ENCODE data around the gene TMEM150C. TPM values are rescaled to one million over a fixed set of nuclear protein-coding genes. Genes with fewer than 3 reads are reported as not detected.

The TMEM150C gene
- total and polyA plus RNA-seq, 8 donors, result 0.45 to 8.4 (median 3.9) TPM; not detected in 1

DNA sequence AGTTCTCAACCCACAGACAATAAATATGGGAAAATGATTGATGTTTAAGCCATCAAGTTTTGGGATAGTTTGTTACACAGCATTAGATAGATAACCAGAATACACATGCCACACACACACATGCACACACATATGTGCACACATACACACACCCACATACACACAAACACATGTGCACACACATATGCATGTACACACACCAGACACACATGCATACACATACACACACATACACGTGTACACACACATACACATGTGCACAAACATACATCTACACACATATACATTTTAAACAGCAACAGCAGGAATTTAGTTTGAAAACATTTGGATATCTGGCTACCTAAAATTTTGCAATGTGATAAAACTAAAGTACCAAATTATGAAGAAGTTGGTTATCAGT, 42.7 kb upstream of the TMEM150C start:
- H3K9me3 ChIP-seq, result no peaks in the 10 kb centered on the region
- intact Hi-C loops (cut with DNase I; ENCODE audit: low total_unique reads), result no loop called here
- WGBS, 5 donors, result 86 to 97% (median 93%) methylated on average over 1 of the region's 1 CpG
- TF ChIP-seq POLR2A (IDR thresholded peaks at IDR 0.05) (no peak), EP300 (IDR thresholded peaks at IDR 0.05) (no peak), POLR2AphosphoS5 (IDR thresholded peaks at IDR 0.05) (no peak)
- TF ChIP-seq, protein P1, sequence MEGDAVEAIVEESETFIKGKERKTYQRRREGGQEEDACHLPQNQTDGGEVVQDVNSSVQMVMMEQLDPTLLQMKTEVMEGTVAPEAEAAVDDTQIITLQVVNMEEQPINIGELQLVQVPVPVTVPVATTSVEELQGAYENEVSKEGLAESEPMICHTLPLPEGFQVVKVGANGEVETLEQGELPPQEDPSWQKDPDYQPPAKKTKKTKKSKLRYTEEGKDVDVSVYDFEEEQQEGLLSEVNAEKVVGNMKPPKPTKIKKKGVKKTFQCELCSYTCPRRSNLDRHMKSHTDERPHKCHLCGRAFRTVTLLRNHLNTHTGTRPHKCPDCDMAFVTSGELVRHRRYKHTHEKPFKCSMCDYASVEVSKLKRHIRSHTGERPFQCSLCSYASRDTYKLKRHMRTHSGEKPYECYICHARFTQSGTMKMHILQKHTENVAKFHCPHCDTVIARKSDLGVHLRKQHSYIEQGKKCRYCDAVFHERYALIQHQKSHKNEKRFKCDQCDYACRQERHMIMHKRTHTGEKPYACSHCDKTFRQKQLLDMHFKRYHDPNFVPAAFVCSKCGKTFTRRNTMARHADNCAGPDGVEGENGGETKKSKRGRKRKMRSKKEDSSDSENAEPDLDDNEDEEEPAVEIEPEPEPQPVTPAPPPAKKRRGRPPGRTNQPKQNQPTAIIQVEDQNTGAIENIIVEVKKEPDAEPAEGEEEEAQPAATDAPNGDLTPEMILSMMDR (IDR thresholded peaks at IDR 0.05), result no peak
- no peak overlapping the region for H3K4me3 ChIP-seq
- no peaks in the 10 kb centered on the region for H3K4me1 ChIP-seq
- no peak overlapping the region for H3K27ac ChIP-seq
- no peak for DNase-seq
- no peaks in the 10 kb centered on the region for H3K36me3 ChIP-seq
- no peaks in the 10 kb centered on the region for H3K27me3 ChIP-seq

DNA sequence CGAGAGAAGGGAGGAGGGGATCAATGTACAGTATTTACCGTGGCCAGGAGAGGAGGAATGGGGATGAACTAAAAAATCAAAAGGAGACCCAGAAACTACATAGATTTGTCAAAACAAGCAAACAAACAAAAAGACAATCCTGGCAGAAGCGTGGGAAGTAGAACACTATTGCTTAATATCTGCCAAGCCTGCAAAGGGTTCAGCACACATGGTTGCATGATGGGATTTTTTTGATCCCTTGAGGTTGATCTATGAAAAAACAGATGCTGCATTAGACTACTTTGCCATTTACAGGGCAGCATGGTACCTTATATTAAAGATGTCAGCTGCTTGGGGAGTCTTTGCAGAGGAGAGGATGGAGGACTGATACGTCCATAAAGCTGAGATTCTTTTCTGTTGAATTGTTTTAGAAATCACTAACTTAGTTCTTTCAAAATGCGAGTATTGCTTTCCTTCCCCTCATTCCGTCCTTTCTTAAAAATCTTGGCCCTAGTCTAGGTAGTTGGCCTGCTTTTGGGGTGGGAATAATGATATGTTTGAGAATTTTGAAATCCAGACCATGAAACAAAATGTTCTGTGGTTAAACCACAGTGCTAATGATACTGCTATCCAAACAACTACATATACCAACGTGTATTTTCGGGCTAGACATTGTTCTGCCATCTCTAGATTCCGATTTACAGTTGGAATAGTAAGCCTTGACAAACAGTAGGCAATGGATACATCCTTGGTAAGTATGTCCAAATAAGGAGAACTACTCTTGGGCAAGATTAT, 39.6 kb upstream of the TMEM150C start:
- Histone ChIP-seq H3K27ac (no peak overlapping the region), H3K36me3 (no peaks in the 10 kb centered on the region), H3K9me3 (no peaks in the 10 kb centered on the region), H3K27me3 (no peaks in the 10 kb centered on the region), H3K4me3 (no peak overlapping the region), H3K4me1 (no peaks in the 10 kb centered on the region)
- TF ChIP-seq POLR2A (IDR thresholded peaks at IDR 0.05) (no peak), POLR2AphosphoS5 (IDR thresholded peaks at IDR 0.05) (no peak), EP300 (IDR thresholded peaks at IDR 0.05) (no peak)
- TF ChIP-seq, protein P1 (IDR thresholded peaks at IDR 0.05), result no peak
- DNase-seq, result no peak
- WGBS, 5 donors, result 80 to 88% (median 85%) methylated on average over 9 of the region's 9 CpGs
- intact Hi-C loops (cut with DNase I; ENCODE audit: low total_unique reads), result no loop called here

DNA sequence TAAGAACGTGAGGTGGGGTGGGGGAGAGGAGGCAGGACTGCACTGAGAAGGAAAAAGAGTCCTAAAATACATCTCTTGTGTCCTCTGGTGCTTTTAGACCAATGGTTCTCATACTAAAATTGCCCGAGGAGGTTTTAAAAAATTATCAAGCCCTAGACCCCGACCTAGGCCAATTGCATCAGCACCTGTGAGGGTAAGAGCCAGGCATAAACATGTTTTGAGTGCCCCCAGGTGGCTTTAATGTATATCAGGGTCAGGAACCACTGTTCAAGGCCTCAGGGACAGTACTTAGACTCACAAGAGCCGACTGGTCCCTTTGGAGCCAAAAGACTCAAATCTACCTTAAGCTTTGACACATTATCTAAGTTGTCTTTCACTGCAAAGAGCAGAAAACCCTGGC, 37.5 kb upstream of the TMEM150C start:
- Histone ChIP-seq H3K36me3 (no peaks in the 10 kb centered on the region), H3K4me1 (no peaks in the 10 kb centered on the region), H3K27ac (no peak overlapping the region), H3K4me3 (no peak overlapping the region), H3K9me3 (no peaks in the 10 kb centered on the region), H3K27me3 (no peaks in the 10 kb centered on the region)
- intact Hi-C loops (cut with DNase I; ENCODE audit: low total_unique reads), result no loop called here
- no peak for DNase-seq
- 58 to 71% (median 65%) methylated on average over 4 of the region's 4 CpGs for WGBS, 5 donors
- TF ChIP-seq EP300 (IDR thresholded peaks at IDR 0.05), result no peak
- TF ChIP-seq POLR2A (IDR thresholded peaks at IDR 0.05), result no peak
- TF ChIP-seq POLR2AphosphoS5 (IDR thresholded peaks at IDR 0.05), result no peak

DNA sequence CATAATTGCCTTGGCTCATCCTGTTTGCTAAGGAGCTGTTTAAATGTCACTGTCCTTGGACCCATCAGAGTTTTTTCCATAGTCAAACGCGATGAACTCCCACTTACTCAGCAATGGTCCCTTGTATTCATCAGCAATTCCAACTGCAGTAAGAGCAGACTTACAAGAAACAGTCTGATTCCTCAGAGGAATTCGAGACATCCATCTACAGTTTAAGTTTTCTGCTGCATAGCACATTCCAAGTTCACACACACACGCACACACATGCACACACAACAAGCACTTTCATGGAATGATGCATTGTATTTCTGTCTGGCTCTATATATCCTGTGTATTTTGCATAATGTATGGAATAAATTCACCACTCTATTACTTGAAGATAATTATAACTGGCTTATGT, 32.7 kb upstream of the TMEM150C start:
- TF ChIP-seq EP300 (IDR thresholded peaks at IDR 0.05) (no peak), POLR2A (IDR thresholded peaks at IDR 0.05) (no peak), POLR2AphosphoS5 (IDR thresholded peaks at IDR 0.05) (no peak)
- TF ChIP-seq, protein P1 (IDR thresholded peaks at IDR 0.05), result no peak
- Histone ChIP-seq H3K36me3 (no peaks in the 10 kb centered on the region), H3K27me3 (no peaks in the 10 kb centered on the region), H3K4me1 (no peaks in the 10 kb centered on the region), H3K9me3 (no peaks in the 10 kb centered on the region), H3K4me3 (no peak overlapping the region), H3K27ac (no peak overlapping the region)
- no peak for DNase-seq
- intact Hi-C loops (cut with DNase I; ENCODE audit: low total_unique reads), result no loop called here
- 71 to 82% (median 81%) methylated on average over 4 of the region's 4 CpGs for WGBS, 5 donors

DNA sequence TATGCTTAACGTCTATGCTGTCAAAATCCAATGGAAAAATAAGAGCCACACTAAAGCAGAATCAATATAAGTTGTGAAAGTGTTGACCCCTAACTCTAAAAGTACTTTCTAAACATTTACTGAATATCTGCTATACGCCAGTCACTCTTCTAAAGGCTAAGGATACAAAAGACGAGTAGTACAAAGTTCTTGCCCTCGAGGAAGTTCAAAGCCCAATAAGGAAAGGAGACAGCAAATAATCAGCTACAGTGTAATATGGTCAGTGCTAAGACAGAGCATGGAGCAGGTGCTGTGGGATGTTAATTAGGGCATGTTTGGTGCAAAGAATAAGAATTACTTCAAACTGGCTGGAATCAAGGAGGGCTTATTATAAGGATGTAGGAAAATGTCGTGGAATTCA, 31.6 kb upstream of the TMEM150C start:
- no peak overlapping the region for H3K4me3 ChIP-seq
- H3K27me3 ChIP-seq, result no peaks in the 10 kb centered on the region
- H3K9me3 ChIP-seq, result no peaks in the 10 kb centered on the region
- H3K27ac ChIP-seq, result no peak overlapping the region
- DNase-seq, result no peak
- 60 to 69% (median 66%) methylated on average over 5 of the region's 5 CpGs for WGBS, 5 donors
- TF ChIP-seq POLR2AphosphoS5 (IDR thresholded peaks at IDR 0.05) (no peak), POLR2A (IDR thresholded peaks at IDR 0.05) (no peak), EP300 (IDR thresholded peaks at IDR 0.05) (no peak)
- TF ChIP-seq, protein P1 (IDR thresholded peaks at IDR 0.05), result no peak
- H3K36me3 ChIP-seq, result no peaks in the 10 kb centered on the region
- H3K4me1 ChIP-seq, result no peaks in the 10 kb centered on the region
- intact Hi-C loops (cut with DNase I; ENCODE audit: low total_unique reads), result no loop called here

All from stomach (tissue), 9 donors.